Spleen (tissue), 11 donors: ENCODE measurements around the gene HPGDS. TPM values are rescaled to one million over a fixed set of nuclear protein-coding genes. Genes with fewer than 3 reads are reported as not detected.

Experiments
- DNase-seq: peaks from one replicate; pipeline ENCODE4 v3.0.0-alpha.2; 2020
- H3K27ac ChIP-seq, 8 donors: fragments of 200-600 bp; sonication (generic) in 7 of 8; 1 replicate in 4 of 8; 2 replicates in 4 of 8; pipeline versions ENCODE4 v1.5.0 to v1.8.0; 2016 to 2021; ENCODE audit warnings: inconsistent platforms in 4 of 8, mild to moderate bottlenecking in 4 of 8, moderate library complexity in 1 of 8
- H3K27me3 ChIP-seq, 7 donors: fragments of 200-600 bp; sonication (generic) in 6 of 7; replicated peaks in 1 of 7; 1 replicate in 4 of 7; 2 replicates in 3 of 7; pipeline versions ENCODE4 v1.5.0 to v1.8.0; 2016 to 2021; ENCODE audit warnings: inconsistent platforms in 3 of 7, mild to moderate bottlenecking in 1 of 7
- H3K36me3 ChIP-seq, 6 donors: fragments of 200-600 bp; sonication (generic) in 5 of 6; 1 replicate in 4 of 6; 2 replicates in 2 of 6; pipeline versions ENCODE4 v1.5.0 to v1.8.0; 2016 to 2021; ENCODE audit warnings: inconsistent platforms in 2 of 6
- H3K4me1 ChIP-seq, 6 donors: fragments of 200-600 bp; sonication (generic) in 5 of 6; 1 replicate in 3 of 6; 2 replicates in 3 of 6; pipeline versions ENCODE4 v1.5.0 to v1.8.0; 2016 to 2021; ENCODE audit warnings: inconsistent platforms in 3 of 6
- H3K4me3 ChIP-seq, 8 donors: fragments of 200-600 bp; sonication (generic) in 7 of 8; 1 replicate in 4 of 8; 2 replicates in 4 of 8; pipeline versions ENCODE4 v1.5.0 to v1.8.0; 2016 to 2021; ENCODE audit warnings: inconsistent platforms in 4 of 8, mild to moderate bottlenecking in 4 of 8, moderate library complexity in 2 of 8
- H3K9me3 ChIP-seq, 8 donors: fragments of 200-600 bp; sonication (generic) in 7 of 8; 1 replicate in 4 of 8; 2 replicates in 4 of 8; pipeline versions ENCODE4 v1.5.0 to v1.8.0; 2016 to 2021; ENCODE audit warnings: inconsistent platforms in 4 of 8
- POLR2A ChIP-seq, 3 donors: fragments of 450-650 bp; IDR thresholded peaks; one replicate each; pipeline ENCODE4 v1.5.1; 2017; ENCODE audit warnings: antibody characterized with exemption in 3 of 3, mild to moderate bottlenecking in 1 of 3
- POLR2AphosphoS5 ChIP-seq, 3 donors: sonication (generic); formaldehyde crosslinking; IDR thresholded peaks; one replicate each; pipeline ENCODE4 v1.5.1; 2017; ENCODE audit warnings: antibody characterized with exemption in 3 of 3
- WGBS, 5 donors: extraction: QIAGEN DNeasy Blood & Tissue Kit in 3 of 5; methylation state at CpG; one replicate each; pipeline versions ENCODE4 v1.1.5 to v1.1.7; 2013 to 2018; 5-methylcytosine and 5-hydroxymethylcytosine counted together
- intact Hi-C: fragments of 100-400 bp; cut with DNase I; formaldehyde crosslinking; loops from one replicate; pipeline ENCODE4 v1.15.0; 2023; ENCODE audit warnings: low total_unique reads
- polyA plus RNA-seq, 3 donors: library from polyadenylated mRNA; stranded (reverse); fragments of 200-250 nt; gene quantifications; one replicate each; pipeline ENCODE4 v1.2.1, GENCODE V29; 2013
- total RNA-seq, 7 donors: library from RNA; depleted of rRNA in 3 of 7; stranded (reverse); fragments of >200 nt in 3 of 7; fragmentation: NEBNext Ultra II Directional in 4 of 7; extraction: Animal tissue kit (Norgen Biotek cat#: 25700) in 4 of 7; gene quantifications; one replicate each; pipeline versions ENCODE4 v1.1.0 to v1.2.1, GENCODE V29; 2016 to 2021
- TF ChIP-seq, protein P1 (sequence below), 11 experiments: fragments of 200-600 bp in 7 of 11; fragments of 450-650 bp in 4 of 11; sonication (generic) in 4 of 11; IDR thresholded peaks in 8 of 11; conservative IDR thresholded peaks in 3 of 11; 1 replicate in 7 of 11; 2 replicates in 4 of 11; pipeline versions ENCODE4 v1.4.0 to v1.8.0; 2016 to 2021; ENCODE audit warnings: antibody characterized with exemption in 11 of 11, inconsistent platforms in 4 of 11, mild to moderate bottlenecking in 1 of 11
- donor health status: healthy with polysubstance abuse.
- donor health status: DM: no; HTN: no; CAD: no; lungs with moderate emphysema.
- donor health status: DM: no; HTN: no; CAD: no.
- donor health status: Bipolar disorder and iron deficiency.
- donor health status: healthy.
- donor health status: DM: no; HTN: no; CAD: no.
- donor health status: DM: yes; HTN: yes; CAD: no.

HPGDS gene
- total and polyA plus RNA-seq, 10 donors: 0.04 to 2.2 (median 0.42) TPM; not detected in 4

DNA sequence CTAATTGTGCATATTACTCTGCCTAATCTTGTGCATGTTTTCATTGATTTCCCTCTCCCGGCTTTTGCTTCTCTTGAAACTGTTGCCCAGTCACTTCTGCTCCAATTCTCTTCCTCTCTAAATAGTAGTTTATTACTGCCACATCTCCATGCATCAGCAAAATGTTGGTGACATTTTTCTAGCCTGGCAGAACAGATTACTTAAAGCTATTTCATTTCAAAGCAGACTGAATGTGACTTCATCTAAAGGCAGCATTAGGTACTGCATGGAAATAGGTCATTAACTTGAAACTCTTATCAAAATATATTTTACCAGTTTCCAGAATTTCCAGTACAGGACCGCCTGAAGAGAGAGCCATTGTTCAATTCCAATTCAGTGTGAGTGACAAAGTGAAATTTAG is 52.4 kb downstream of the HPGDS start:
- H3K27ac ChIP-seq: no peak overlapping the region
- H3K4me3 ChIP-seq: no peak overlapping the region
- H3K27me3 ChIP-seq: no peaks in the 10 kb centered on the region
- DNase-seq: no peak
- no peaks in the 10 kb centered on the region for H3K4me1 ChIP-seq
- no peaks in the 10 kb centered on the region for H3K9me3 ChIP-seq
- 91 to 97% (median 94%) methylated on average over 2 of the region's 2 CpGs for WGBS, 5 donors
- TF ChIP-seq POLR2A (IDR thresholded peaks at IDR 0.05) (no peak), POLR2AphosphoS5 (IDR thresholded peaks at IDR 0.05) (no peak)
- TF ChIP-seq, protein P1, sequence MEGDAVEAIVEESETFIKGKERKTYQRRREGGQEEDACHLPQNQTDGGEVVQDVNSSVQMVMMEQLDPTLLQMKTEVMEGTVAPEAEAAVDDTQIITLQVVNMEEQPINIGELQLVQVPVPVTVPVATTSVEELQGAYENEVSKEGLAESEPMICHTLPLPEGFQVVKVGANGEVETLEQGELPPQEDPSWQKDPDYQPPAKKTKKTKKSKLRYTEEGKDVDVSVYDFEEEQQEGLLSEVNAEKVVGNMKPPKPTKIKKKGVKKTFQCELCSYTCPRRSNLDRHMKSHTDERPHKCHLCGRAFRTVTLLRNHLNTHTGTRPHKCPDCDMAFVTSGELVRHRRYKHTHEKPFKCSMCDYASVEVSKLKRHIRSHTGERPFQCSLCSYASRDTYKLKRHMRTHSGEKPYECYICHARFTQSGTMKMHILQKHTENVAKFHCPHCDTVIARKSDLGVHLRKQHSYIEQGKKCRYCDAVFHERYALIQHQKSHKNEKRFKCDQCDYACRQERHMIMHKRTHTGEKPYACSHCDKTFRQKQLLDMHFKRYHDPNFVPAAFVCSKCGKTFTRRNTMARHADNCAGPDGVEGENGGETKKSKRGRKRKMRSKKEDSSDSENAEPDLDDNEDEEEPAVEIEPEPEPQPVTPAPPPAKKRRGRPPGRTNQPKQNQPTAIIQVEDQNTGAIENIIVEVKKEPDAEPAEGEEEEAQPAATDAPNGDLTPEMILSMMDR (IDR thresholded peaks at IDR 0.05 in 8 of 11, conservative IDR thresholded peaks at IDR 0.05 in 3 of 11): no peak
- H3K36me3 ChIP-seq: peaks cover 0 to 74% (median 32%) of the 10 kb centered on the region in 6 donors
- intact Hi-C loops: no loop called here

DNA sequence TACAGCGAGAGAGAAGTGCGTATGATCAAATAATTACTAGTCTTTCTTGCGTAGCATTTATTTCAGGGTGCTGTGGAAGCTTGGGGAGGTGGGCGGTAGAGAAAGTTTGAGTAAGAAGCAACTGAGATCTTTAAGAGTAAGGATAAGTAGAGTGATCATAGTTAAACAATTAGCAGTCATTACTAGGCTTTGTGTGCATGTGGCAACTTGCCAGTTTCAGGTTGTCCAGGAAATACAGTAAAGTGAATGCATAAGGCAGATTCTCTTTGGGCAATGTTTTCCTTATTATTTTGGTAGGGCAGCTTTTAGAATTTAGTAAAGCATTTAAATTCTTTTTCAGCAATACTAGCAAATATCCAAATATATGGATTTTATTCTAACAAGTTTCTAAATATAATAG is 57.0 kb downstream of the HPGDS start:
- H3K9me3 ChIP-seq: no peaks in the 10 kb centered on the region
- TF ChIP-seq, protein P1 (IDR thresholded peaks at IDR 0.05 in 8 of 11, conservative IDR thresholded peaks at IDR 0.05 in 3 of 11): no peak
- TF ChIP-seq POLR2A (IDR thresholded peaks at IDR 0.05) (no peak), POLR2AphosphoS5 (IDR thresholded peaks at IDR 0.05) (no peak)
- 97 to 98% (median 98%) methylated on average over 4 of the region's 4 CpGs for WGBS, 5 donors
- no peak overlapping the region for H3K4me3 ChIP-seq
- no peak for DNase-seq
- no peaks in the 10 kb centered on the region for H3K4me1 ChIP-seq
- no peaks in the 10 kb centered on the region for H3K27me3 ChIP-seq
- peaks cover 2 to 98% (median 58%) of the 10 kb centered on the region in 6 donors for H3K36me3 ChIP-seq
- intact Hi-C loops: no loop called here
- no peak overlapping the region for H3K27ac ChIP-seq

DNA sequence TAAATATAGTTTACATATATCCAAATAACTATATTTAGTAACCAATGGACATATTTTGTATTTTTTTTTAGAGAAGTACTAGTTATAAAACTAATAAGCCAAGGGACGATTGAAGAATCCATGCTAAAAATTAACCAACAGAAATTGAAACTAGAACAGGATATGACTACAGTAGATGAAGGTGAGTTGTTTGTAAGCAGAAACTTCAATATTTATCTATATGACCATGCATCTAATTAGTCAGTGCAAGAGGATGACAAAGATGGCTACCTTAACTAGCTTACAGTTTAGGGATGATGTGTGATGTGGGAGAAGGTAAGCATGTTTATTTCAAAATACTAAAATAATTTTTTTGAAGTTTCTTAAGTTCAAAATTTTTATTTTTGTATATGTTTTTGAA is 57.7 kb downstream of the HPGDS start:
- no peaks in the 10 kb centered on the region for H3K4me1 ChIP-seq
- H3K36me3 ChIP-seq: peaks cover 2 to 98% (median 55%) of the 10 kb centered on the region in 6 donors
- WGBS, 5 donors: 78 to 89% (median 85%) methylated on average over 1 of the region's 1 CpG
- H3K4me3 ChIP-seq: no peak overlapping the region
- no peaks in the 10 kb centered on the region for H3K27me3 ChIP-seq
- DNase-seq: no peak
- H3K27ac ChIP-seq: no peak overlapping the region
- H3K9me3 ChIP-seq: no peaks in the 10 kb centered on the region
- TF ChIP-seq, protein P1 (IDR thresholded peaks at IDR 0.05 in 8 of 11, conservative IDR thresholded peaks at IDR 0.05 in 3 of 11): no peak
- TF ChIP-seq POLR2A (IDR thresholded peaks at IDR 0.05) (no peak), POLR2AphosphoS5 (IDR thresholded peaks at IDR 0.05) (no peak)
- intact Hi-C loops: no loop called here

DNA sequence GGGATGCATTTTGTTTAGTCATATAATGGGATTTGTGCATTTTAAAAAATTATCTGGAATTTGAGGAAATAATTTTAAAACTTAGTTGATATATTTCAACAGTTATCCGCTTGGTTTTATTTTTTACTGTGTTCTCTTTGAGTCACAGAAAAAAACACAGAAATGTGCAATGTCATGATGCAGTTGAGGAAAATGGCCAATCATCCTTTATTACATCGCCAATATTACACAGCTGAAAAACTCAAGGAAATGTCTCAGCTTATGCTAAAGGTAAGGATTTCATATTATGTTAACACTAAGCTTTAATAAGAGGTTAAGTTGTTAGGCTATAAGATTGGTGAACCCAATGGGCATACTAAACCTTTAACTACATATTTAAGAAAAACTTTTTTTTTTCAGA is 63.9 kb downstream of the HPGDS start:
- TF ChIP-seq, protein P1 (IDR thresholded peaks at IDR 0.05 in 8 of 11, conservative IDR thresholded peaks at IDR 0.05 in 3 of 11): no peak
- no peak for TF ChIP-seq POLR2AphosphoS5 (IDR thresholded peaks at IDR 0.05)
- no peak for TF ChIP-seq POLR2A (IDR thresholded peaks at IDR 0.05)
- no peaks in the 10 kb centered on the region for H3K27me3 ChIP-seq
- no peak for DNase-seq
- H3K4me1 ChIP-seq: no peaks in the 10 kb centered on the region
- no peak overlapping the region for H3K4me3 ChIP-seq
- H3K9me3 ChIP-seq: no peaks in the 10 kb centered on the region
- peaks cover 4 to 100% (median 80%) of the 10 kb centered on the region in 6 donors for H3K36me3 ChIP-seq
- H3K27ac ChIP-seq: no peak overlapping the region
- intact Hi-C loops: no loop called here
- WGBS, 5 donors: 84 to 98% (median 97%) methylated on average over 2 of the region's 2 CpGs
